PFSK-1 (cell line): ENCODE data around the gene HOXB1. TPM values are rescaled to one million over a fixed set of nuclear protein-coding genes. Genes with fewer than 3 reads are reported as not detected.

Experiments
- FOXP2 ChIP-seq: optimal IDR thresholded peaks from 2 replicates; pipeline ENCODE3; 2011; ENCODE audit warnings: borderline replicate concordance, control low read depth, inconsistent platforms; ENCODE audit not compliant: insufficient read depth; ENCODE audit errors: extremely low read length, extremely low read depth
- POLR2AphosphoS5 ChIP-seq: IDR thresholded peaks from 2 replicates; pipeline ENCODE4 v1.6.1; 2012; ENCODE audit warnings: low read depth, mild to moderate bottlenecking, control low read depth, low read length, moderate library complexity
- REST ChIP-seq, 2 experiments: IDR thresholded peaks; 2 replicates each; pipeline versions ENCODE4 v1.6.1 to v1.8.0; 2011 to 2012; ENCODE audit warnings: low read depth in 2 of 2, low read length in 2 of 2, control low read depth in 1 of 2, inconsistent platforms in 1 of 2, mild to moderate bottlenecking in 1 of 2, moderate library complexity in 1 of 2; ENCODE audit not compliant: insufficient read depth in 1 of 2
- SIN3A ChIP-seq: IDR thresholded peaks from 2 replicates; pipeline ENCODE4 v1.6.1; 2012; ENCODE audit warnings: mild to moderate bottlenecking, low read length, moderate library complexity, borderline replicate concordance; ENCODE audit not compliant: insufficient read depth
- TAF1 ChIP-seq: IDR thresholded peaks from 2 replicates; pipeline ENCODE4 v1.6.1; 2012; ENCODE audit warnings: low read length, control low read depth, borderline replicate concordance; ENCODE audit not compliant: insufficient read depth
- polyA plus RNA-seq: library from polyadenylated mRNA; unstranded; fragments of >200 nt; gene quantifications from one replicate; pipeline ENCODE4 v1.2.1, GENCODE V29; 2012; ENCODE audit warnings: low read depth, missing spikeins; ENCODE audit not compliant: insufficient read length

The HOXB1 gene
- polyA plus RNA-seq: not detected

- TF ChIP-seq SIN3A (no peak), POLR2AphosphoS5 (no peak), REST (IDR thresholded peaks at IDR 0.05; ENCODE audit: insufficient read depth in 1 of 2, low read depth in 2 of 2, low read length in 2 of 2) (no peak), FOXP2 (no peak), TAF1 (no peak)
These were observed at the start of gene HOXB1 for GRCh38 chr17:48530887-48531272. TSS of gene HOXB1 (minus strand) at chr17:48531011. CDS start at chr17:48530904, 107 bp downstream.

DNA sequence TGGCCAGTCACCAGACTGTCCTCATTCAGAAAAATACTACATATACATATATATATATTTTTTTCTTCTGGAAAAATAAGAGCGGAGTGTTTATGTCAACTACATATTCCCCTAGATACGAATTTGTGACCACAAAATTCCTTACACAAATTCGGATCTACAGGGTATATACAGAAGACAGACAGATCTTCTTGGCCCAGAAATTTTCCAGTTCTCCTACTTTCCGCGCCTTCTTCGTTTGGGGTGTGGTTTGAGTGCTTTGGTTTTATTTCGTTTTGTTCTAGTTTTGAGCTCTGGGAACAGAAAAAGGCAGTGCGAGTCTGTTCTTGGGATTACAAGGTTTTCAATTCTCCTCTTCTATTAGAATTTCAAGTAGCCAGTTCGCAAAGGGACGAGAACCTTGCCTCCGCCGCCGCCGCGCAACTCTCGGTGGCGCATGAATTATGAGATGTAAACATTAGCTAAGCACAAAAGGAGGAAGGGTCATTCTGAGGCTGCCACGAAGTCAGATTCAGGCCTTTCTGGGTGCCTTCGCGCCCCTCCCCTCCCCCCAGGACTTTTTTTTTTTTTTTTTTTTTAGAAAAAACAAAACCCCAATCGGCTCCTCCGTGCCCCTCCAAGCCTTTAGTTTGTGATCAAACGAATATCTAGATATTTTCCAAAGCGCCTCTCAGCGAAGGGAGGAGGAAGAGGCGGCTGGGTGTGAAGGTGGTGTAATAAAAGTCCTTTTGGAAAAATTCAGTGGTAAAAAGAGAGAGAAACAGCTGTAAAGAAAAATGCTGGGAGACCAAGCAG lies 49.1 kb upstream of the HOXB1 start:
- TF ChIP-seq TAF1 (no peak), POLR2AphosphoS5 (no peak), FOXP2 (no peak), SIN3A (no peak), REST (IDR thresholded peaks at IDR 0.05; ENCODE audit: insufficient read depth in 1 of 2, low read depth in 2 of 2, low read length in 2 of 2) (no peak)

DNA sequence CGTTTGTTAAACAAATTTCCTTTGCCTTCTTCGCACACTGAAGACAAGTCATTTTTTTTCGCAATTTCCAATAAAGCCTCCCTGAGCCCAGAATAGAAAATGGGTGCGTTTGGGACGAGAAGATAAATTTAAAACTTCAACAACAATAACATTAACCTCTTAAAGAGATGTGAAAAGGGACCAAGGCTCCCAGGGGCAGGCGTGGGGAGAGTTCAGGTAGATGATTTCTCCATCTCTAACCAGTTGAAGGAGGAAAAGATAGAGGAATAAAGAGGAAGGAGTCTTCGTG lies 48.6 kb upstream of the HOXB1 start:
- no peak for TF ChIP-seq POLR2AphosphoS5
- no peak for TF ChIP-seq SIN3A
- no peak for TF ChIP-seq TAF1
- no peak for TF ChIP-seq REST (IDR thresholded peaks at IDR 0.05; ENCODE audit: insufficient read depth in 1 of 2, low read depth in 2 of 2, low read length in 2 of 2)
- TF ChIP-seq FOXP2: no peak

DNA sequence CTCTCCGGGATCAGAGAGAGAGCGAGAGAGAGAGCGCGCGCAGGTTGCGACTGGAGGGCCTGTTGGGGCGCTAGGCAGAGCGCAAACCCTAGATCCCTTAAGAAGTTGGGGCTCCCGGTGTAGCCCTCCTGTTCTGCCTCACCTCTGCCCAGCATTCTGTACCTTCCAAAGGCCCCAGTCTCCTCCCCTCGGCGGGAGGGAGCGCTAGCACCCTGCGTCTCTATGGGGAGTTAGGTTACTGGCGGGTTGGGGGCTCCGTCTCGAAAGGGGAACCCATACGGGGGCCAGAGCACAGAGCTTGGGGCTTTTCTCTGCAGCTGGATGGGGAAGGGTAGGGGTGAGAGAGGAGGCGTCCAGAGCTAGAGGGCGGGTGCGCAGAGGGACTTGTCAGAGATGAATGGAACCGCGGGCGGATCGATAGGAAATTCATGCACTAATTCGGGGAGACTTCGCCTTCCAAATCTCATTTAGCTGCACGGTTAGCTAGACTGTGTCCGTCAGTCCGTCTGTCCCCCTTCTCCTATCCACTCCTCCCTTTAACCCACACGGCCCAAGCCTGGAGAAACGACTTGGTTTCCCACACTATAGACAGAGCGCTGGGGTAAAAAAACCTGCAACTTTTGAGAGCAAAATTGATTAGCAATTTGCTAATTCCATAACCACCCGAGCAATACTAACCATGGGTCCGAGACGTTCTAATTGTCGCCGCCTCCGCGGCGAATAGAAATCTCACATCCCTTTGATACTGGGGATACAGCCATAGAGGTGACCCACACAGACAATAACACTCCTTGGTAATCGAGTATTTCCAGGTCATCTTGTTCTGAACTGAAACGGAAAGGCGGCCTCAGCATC lies 48.0 kb upstream of the HOXB1 start:
- TF ChIP-seq REST (IDR thresholded peaks at IDR 0.05; ENCODE audit: insufficient read depth in 1 of 2, low read depth in 2 of 2, low read length in 2 of 2) (no peak), POLR2AphosphoS5 (no peak), TAF1 (no peak), SIN3A (no peak), FOXP2 (no peak)
